ENCODE data around the gene LMBRD1. TPM values are rescaled to one million over a fixed set of nuclear protein-coding genes. Genes with fewer than 3 reads are reported as not detected.
A peak's percentile ranks its signal among the peaks of the same experiment; 100 is the strongest.
"Not testable (repeated sequence)": the region's sequence is repeated elsewhere in the genome, so short reads cannot be mapped to it uniquely, and the experiment has no call there.

Gene LMBRD1
- total RNA-seq, 2 donors from 2014 or later, result 14.5 to 24.2 TPM

DNA sequence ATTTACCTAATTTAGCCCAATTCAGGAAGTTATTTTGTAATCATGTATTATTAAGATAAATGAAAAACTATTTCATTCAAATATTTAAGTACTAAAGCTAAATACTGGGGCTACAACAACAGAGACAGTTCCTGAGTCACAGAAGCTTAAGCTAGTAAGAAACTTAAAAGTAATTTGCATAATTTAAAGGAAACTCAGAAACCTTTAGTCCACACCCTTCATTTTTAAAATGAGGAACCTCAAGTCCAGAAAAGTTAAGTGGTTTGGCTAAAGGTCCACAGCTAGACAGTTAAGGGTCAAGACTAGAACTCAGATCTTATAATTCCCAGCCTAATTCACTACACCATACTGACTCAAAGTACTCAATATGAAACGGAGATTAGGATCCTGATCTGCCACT, 7.2 kb downstream of the LMBRD1 start:
- H3K36me3 Mint-ChIP-seq, result no peaks in the 10 kb centered on the region
- H3K9me3 Mint-ChIP-seq, result no peaks in the 10 kb centered on the region
- peak overlapping the region in 1 of 2 donors; percentile 38 for H3K27ac Mint-ChIP-seq
- H3K4me1 Mint-ChIP-seq (ENCODE audit: low read depth in 2 of 2), result peaks cover 28% of the 10 kb centered on the region in 2 donors
- no peaks in the 10 kb centered on the region for H3K27me3 Mint-ChIP-seq
- no peak for DNase-seq (ENCODE audit: low spot score)
- H3K4me3 Mint-ChIP-seq, result no peak overlapping the region
- ATAC-seq, result no peak

DNA sequence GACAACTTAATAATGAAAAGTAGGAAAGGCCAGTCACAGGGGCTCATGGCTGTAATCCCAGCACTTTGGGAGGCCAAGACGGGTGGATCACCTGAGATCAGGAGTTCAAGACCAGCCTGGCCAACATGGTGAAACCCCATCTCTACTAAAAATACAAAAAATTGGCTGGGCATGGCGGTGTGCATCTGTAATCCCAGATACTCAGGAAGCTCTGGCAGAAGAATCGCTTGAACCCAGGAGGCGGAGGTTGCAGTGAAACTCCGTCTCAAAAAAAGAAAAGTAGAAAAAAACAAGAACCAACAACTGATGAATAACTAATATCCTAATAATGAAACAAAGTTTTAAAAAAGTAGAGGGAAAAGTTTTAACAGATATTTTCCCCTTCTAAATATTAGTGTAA, 9.4 kb downstream of the LMBRD1 start:
- H3K4me1 Mint-ChIP-seq (ENCODE audit: low read depth in 2 of 2), result peaks cover 27 to 29% of the 10 kb centered on the region in 2 donors

DNA sequence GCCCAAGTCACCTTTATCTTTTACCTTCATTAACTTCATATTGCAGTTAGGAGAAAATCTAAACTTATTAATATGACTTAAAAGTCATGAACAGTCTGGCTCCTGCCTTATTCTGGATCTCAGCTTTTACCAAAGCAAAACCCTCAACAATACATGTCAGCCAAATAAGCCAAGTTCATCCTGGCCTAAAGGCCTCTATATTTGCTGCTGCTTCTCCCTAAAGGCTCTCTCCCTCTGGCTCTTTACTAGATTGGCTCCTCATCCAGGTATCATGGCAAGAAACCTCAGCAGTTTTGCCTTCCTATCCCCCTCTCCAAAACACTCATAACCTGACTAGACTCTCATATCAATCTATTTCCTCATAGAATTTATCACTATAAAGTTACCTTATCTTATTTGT, 11.1 kb downstream of the LMBRD1 start:
- no peaks in the 10 kb centered on the region for H3K36me3 Mint-ChIP-seq
- ATAC-seq, result no peak
- no peaks in the 10 kb centered on the region for H3K9me3 Mint-ChIP-seq
- H3K4me1 Mint-ChIP-seq (ENCODE audit: low read depth in 2 of 2), result peaks cover 20 to 23% of the 10 kb centered on the region in 2 donors
- no peak overlapping the region for H3K27ac Mint-ChIP-seq
- DNase-seq (ENCODE audit: low spot score), result no peak
- H3K27me3 Mint-ChIP-seq, result no peaks in the 10 kb centered on the region
- no peak overlapping the region for H3K4me3 Mint-ChIP-seq

More for the DNA sequence above, 9.4 kb downstream of the LMBRD1 start:
- ATAC-seq; DNase-seq (ENCODE audit: low spot score); H3K4me3 Mint-ChIP-seq; H3K9me3 Mint-ChIP-seq; H3K27ac Mint-ChIP-seq; H3K36me3 Mint-ChIP-seq; H3K27me3 Mint-ChIP-seq: not testable (repeated sequence)

DNA sequence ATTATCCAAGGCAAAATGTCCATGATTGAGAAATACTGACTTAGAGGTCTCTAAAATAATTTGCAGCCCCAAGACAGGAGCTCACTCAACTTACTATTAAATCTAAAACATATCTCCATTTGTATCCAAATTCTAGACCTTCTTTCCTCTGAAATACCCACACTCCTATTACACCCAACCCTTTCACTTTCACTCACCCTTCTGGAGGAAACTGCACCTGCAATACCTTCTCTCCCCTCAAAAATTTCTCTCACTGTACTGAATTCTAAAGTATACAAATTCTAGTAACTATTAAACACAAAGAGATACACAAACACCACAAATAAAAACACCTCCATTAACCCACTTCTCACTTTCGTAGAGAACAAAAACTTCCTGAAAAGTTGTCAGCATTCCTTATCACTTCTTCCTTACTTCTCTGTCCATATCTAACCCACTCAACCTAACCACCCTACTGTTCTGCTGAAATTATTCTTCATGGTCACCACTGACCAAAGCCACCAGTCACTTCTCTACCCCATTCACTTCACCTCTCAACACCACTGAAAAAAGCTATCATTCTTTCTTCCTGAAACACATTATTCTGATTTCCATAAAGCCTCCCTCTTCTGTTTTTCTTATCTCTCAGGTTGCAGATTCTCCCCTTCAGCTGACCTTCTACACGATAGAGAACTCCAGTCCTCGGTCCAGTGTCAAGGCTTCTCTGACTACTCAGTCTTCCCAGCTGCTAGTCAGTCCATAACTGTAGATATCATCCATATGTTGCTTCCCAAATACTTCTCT, 12.0 kb downstream of the LMBRD1 start:
- DNase-seq (ENCODE audit: low spot score) (no peak), ATAC-seq (no peak)
- Mint-ChIP-seq H3K27ac (peak overlapping the region in 1 of 2 donors; percentile 0), H3K27me3 (no peaks in the 10 kb centered on the region), H3K9me3 (no peaks in the 10 kb centered on the region), H3K36me3 (no peaks in the 10 kb centered on the region), H3K4me1 (ENCODE audit: low read depth in 2 of 2) (peaks cover 20 to 26% of the 10 kb centered on the region in 2 donors), H3K4me3 (no peak overlapping the region)

DNA sequence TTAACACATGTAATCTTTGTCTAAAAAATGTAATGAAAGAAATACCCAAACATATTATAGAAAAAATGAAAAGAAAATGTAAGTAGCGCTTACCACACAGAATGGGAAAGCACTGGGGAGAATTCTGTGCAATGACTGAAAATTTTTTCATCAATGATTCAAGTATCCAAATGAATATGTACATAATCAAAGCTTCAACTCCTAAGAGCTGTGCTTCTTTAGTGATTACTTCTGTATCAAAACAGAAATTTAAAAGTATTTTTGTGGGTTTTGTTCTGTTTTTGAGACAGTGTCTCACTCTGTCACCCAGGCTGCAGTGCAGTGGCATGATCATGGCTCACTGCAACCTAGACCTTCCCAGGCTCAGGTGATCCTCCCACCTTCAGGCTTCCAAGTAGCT, 13.7 kb downstream of the LMBRD1 start:
- H3K27me3 Mint-ChIP-seq, result no peaks in the 10 kb centered on the region
- no peak for ATAC-seq
- DNase-seq (ENCODE audit: low spot score), result no peak
- H3K9me3 Mint-ChIP-seq, result no peaks in the 10 kb centered on the region
- no peak overlapping the region for H3K27ac Mint-ChIP-seq
- H3K4me1 Mint-ChIP-seq (ENCODE audit: low read depth in 2 of 2), result peaks cover 20 to 26% of the 10 kb centered on the region in 2 donors
- no peak overlapping the region for H3K4me3 Mint-ChIP-seq
- H3K36me3 Mint-ChIP-seq, result no peaks in the 10 kb centered on the region

DNA sequence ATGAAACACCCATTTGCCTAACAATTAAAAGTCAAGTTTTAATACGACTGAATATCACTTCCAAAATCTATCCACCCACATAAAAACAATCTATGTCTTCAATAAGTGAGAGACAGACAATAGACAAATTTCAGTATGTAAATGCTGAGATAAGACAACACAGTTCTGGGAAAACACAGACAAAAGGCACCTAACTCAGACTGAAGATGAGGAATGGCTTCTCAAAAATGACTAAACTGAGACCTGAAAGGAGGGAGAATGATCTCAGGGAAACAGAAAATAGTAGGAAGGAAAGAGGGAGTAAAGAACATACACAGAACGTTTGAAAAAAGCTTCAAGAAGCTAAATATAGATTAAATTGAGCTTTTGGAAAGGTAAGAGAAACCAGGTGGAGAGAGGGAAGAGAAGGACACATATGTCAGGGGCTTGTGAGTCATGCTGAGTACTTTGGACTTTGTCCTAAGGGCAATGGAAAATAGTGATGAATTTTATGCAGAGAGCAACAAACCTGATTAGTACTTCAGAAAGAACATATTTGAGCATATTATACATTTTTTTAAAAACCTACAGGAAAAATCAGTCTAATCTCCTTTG, 16.1 kb downstream of the LMBRD1 start:
- peaks cover 17 to 22% of the 10 kb centered on the region in 2 donors for H3K4me1 Mint-ChIP-seq (ENCODE audit: low read depth in 2 of 2)
- no peaks in the 10 kb centered on the region for H3K27me3 Mint-ChIP-seq
- no peaks in the 10 kb centered on the region for H3K36me3 Mint-ChIP-seq
- ATAC-seq (no peak), DNase-seq (ENCODE audit: low spot score) (no peak)
- no peaks in the 10 kb centered on the region for H3K9me3 Mint-ChIP-seq
- no peak overlapping the region for H3K4me3 Mint-ChIP-seq
- H3K27ac Mint-ChIP-seq, result no peak overlapping the region

DNA sequence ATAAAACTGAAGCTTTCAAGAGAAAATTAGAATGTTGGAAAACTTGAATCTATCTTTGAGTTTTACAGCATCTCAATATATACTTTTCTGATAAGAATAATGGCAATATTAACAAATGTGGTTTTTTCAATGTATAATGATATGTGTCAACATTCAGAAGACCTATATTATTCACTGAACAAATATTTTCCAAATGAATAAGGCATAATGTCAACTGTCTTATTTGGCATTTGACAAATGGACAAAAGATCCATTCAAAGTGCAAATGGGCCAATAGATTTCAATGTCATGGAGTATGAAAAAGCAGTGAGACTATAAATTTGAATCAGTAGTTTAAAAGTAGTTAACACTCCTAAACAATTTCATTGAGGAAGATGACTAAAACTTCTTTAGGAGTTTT, 20.9 kb downstream of the LMBRD1 start:
- DNase-seq (ENCODE audit: low spot score) (no peak), ATAC-seq (no peak)
- H3K4me3 Mint-ChIP-seq, result no peak overlapping the region
- no peak overlapping the region for H3K27ac Mint-ChIP-seq
- H3K4me1 Mint-ChIP-seq (ENCODE audit: low read depth in 2 of 2), result peaks cover 26 to 29% of the 10 kb centered on the region in 2 donors
- no peaks in the 10 kb centered on the region for H3K9me3 Mint-ChIP-seq
- no peaks in the 10 kb centered on the region for H3K27me3 Mint-ChIP-seq
- H3K36me3 Mint-ChIP-seq, result peaks cover 5% of the 10 kb centered on the region

DNA sequence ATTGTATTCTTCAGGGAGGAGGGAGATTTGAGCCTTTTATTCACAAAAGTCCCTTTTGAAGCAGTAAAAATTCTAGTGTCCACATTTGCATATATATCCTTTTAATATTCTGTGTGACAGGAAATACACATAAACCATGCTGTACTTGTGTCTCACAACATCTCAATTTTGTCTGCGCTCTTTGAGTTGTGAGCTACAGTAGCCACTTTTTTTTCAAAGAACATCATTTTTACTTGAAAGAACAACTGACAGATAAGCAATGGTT, 21.3 kb downstream of the LMBRD1 start:
- Mint-ChIP-seq H3K27me3 (no peaks in the 10 kb centered on the region), H3K36me3 (peaks cover 5% of the 10 kb centered on the region), H3K4me3 (no peak overlapping the region), H3K9me3 (no peaks in the 10 kb centered on the region), H3K4me1 (ENCODE audit: low read depth in 2 of 2) (peaks cover 22 to 26% of the 10 kb centered on the region in 2 donors), H3K27ac (peak overlapping the region in 1 of 2 donors; percentile 35)
- DNase-seq (ENCODE audit: low spot score) (no peak), ATAC-seq (no peak)

DNA sequence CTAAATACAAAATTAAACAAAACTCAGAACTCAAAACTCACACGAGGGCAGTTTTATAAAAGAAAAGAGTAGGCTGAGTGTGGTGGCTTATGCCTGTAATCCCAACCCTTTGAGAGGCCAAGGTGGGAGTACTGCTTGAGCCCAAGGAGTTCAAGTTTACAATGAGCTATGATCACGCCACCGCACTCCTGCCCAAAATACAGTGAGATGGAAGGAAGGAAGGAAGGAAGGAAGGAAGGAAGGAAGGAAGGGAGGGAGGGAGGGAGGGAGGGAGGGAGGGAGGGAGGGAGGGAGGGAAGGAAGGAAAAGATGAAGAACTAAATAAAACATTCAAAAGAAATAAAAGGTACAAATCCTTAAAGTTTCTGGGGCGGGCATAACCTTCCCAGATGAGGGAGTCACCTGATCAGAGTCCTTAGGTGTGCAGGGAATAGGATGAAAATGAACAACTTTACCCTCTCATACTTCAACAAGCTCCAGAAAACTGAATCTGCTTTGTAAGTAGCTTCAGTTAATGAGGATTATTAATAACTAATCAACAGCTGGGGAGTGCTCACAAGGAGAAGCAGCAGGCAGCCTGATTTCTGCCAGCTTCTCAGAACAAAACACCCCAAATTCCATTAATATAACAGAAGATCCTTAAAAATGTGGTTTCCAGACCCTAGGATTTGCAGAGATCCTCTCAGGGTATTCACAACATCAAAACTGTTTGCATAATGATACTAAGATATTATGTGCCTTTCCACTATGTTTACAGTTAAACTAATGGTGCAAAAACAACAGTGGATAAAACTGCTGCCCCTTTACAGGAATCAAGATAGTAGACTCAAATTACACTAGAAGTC, 21.8 kb downstream of the LMBRD1 start:
- DNase-seq (ENCODE audit: low spot score), result no peak
- Mint-ChIP-seq H3K9me3 (no peaks in the 10 kb centered on the region), H3K36me3 (peaks cover 5% of the 10 kb centered on the region), H3K4me3 (no peak overlapping the region), H3K27ac (peak overlapping the region in 1 of 2 donors; percentile 35), H3K27me3 (no peaks in the 10 kb centered on the region), H3K4me1 (ENCODE audit: low read depth in 2 of 2) (peaks cover 20 to 27% of the 10 kb centered on the region in 2 donors)
- no peak for ATAC-seq

DNA sequence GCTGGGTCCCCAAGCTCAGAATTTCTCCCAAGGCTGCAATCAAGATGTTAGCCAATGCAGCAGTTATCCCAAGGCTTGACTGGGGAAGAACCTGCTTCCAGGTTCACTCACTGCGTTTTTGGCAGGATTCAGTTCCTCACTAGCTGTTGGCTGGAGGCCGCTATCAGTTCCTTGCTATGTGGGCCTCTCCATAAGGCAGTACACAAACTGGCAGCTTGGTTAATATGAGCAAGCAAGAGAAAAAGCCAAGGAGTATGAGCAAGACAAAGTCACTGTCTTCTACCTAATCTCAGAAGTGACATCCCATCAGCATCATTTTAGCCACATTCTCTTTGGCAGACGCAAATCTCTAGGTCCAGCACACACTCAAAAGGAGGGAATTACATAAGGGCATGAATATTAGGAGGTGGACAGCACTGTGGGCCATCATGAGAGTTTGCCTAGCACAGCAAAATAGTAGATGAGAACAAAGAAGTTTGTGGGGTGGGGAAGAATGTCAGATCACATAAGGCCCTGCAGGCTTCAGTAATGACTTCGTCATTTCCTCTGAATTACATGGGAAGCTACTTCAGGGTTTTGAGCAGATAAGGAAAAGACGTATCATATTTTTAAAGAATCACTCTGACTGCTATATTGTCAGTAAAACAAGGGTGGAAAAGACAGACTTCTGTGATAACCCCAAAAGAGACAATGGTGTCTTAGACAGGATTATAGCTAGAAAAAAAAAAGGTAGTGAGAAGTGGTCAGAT, 25.5 kb downstream of the LMBRD1 start:
- H3K36me3 Mint-ChIP-seq, result peaks cover 5% of the 10 kb centered on the region
- H3K27me3 Mint-ChIP-seq, result no peaks in the 10 kb centered on the region
- no peak for ATAC-seq
- H3K9me3 Mint-ChIP-seq, result no peaks in the 10 kb centered on the region
- no peak overlapping the region for H3K4me3 Mint-ChIP-seq
- no peak overlapping the region for H3K27ac Mint-ChIP-seq
- peaks cover 28 to 30% of the 10 kb centered on the region in 2 donors for H3K4me1 Mint-ChIP-seq (ENCODE audit: low read depth in 2 of 2)
- no peak for DNase-seq (ENCODE audit: low spot score)

DNA sequence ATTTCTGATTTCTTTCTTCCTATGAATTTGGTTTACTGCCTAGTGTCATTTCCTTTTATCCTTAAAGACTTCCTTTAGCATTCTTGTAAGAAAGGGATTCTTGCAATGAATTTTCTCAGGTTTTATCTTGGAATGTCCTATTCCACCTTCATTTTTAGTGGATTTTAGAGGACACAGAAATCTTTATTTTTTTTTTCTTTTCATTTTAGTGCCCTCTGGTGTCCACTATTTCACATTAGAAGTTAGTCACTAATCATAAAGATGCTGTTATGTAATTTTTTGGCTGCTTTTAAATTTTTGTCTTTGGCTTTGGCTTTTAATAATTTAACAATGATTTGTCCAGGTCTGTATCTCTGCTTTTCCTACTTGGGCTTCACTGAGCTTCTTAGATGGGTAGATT, 28.1 kb downstream of the LMBRD1 start:
- H3K4me1 Mint-ChIP-seq (ENCODE audit: low read depth in 2 of 2), result peaks cover 25 to 28% of the 10 kb centered on the region in 2 donors
- ATAC-seq, result no peak
- no peaks in the 10 kb centered on the region for H3K9me3 Mint-ChIP-seq
- H3K27me3 Mint-ChIP-seq, result no peaks in the 10 kb centered on the region
- no peak overlapping the region for H3K27ac Mint-ChIP-seq
- peaks cover 5% of the 10 kb centered on the region for H3K36me3 Mint-ChIP-seq
- no peak overlapping the region for H3K4me3 Mint-ChIP-seq
- no peak for DNase-seq (ENCODE audit: low spot score)

DNA sequence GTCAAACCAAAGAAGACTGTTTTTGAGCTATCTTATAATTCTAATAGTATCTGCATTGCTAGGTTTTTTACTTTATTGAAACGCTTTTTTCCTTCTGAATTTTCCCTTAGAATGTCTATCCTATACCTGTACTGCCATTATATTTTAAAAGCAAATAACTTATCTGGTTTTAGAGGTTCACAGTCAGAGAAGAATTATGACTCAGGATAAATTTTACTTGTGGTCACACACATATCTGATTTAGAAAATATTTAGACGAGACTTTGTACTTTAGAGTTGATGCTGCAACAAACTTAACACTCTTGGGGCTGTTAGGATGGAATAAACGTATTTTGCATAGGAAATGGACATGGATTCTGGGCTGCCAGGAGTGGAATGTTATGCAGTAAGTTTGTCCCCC, 33.0 kb downstream of the LMBRD1 start:
- Mint-ChIP-seq H3K4me3 (no peak overlapping the region), H3K27ac (no peak overlapping the region), H3K4me1 (ENCODE audit: low read depth in 2 of 2) (peaks cover 20 to 28% of the 10 kb centered on the region in 2 donors), H3K27me3 (no peaks in the 10 kb centered on the region), H3K9me3 (no peaks in the 10 kb centered on the region), H3K36me3 (no peaks in the 10 kb centered on the region)
- no peak for DNase-seq (ENCODE audit: low spot score)
- no peak for ATAC-seq

DNA sequence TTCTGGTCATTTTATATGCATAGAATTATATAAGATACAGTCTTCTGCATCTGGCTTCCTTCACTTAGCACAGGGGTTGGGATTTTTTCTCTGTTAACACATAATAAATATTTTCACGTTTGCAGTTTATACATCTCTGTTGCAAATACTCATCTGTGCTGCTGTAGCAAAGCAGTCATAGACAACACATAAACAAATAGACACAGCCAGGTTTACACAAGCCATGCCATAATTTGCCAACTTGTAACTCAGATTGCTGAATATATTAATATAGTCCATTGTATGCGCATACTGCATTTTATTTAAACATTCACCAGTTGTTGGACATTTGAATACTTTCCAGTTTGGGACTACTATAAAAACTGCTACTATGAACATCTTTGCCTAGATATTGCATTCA, 35.0 kb downstream of the LMBRD1 start:
- H3K36me3 Mint-ChIP-seq, result no peaks in the 10 kb centered on the region
- ATAC-seq (no peak), DNase-seq (ENCODE audit: low spot score) (no peak)
- H3K4me1 Mint-ChIP-seq (ENCODE audit: low read depth in 2 of 2), result peaks cover 32 to 37% of the 10 kb centered on the region in 2 donors
- H3K4me3 Mint-ChIP-seq, result no peak overlapping the region
- no peak overlapping the region for H3K27ac Mint-ChIP-seq
- no peaks in the 10 kb centered on the region for H3K27me3 Mint-ChIP-seq
- H3K9me3 Mint-ChIP-seq, result no peaks in the 10 kb centered on the region

All from natural killer cell treated with Interleukin-12 subunit alpha and Interleukin-12 subunit beta and Interleukin-15 and Interleukin-18, amount 100 ng/mL, for 72 hours (primary cell).